OCI-LY3 (cell line): Measurements from ENCODE around the gene ALDH3B2.

Experiments used
- H2AFZ ChIP-seq: fragments of 200-600, 300-600 bp; shearing (Covaris generic); 2 replicates; pipeline ENCODE4 v1.6.0; 2014; ENCODE audit warnings: antibody characterized with exemption, low read depth, low read length
- H3K27ac ChIP-seq: fragments of 200-600, 300-600 bp; sonication (generic); 2 replicates; pipeline ENCODE4 v1.5.1; 2014; ENCODE audit warnings: mild to moderate bottlenecking, low read length, moderate library complexity, mixed read lengths
- H3K27me3 ChIP-seq: fragments of 200-600, 300-600 bp; sonication (generic); 2 replicates; pipeline ENCODE4 v1.6.1; 2014; ENCODE audit warnings: low read depth, low read length, mixed read lengths
- H3K36me3 ChIP-seq: fragments of 200-600, 300-600 bp; sonication (generic); replicated peaks from 2 replicates; pipeline ENCODE3; 2014; ENCODE audit warnings: low read depth, low read length, mixed read lengths
- H3K4me1 ChIP-seq: fragments of 300-600, 200-600 bp; sonication (generic); 2 replicates; pipeline ENCODE4 v1.6.1; 2014; ENCODE audit warnings: low read length, mixed read lengths
- H3K4me2 ChIP-seq: fragments of 200-600, 300-600 bp; sonication (generic); 2 replicates; pipeline ENCODE4 v1.6.1; 2014; ENCODE audit warnings: low read length, mixed read lengths
- H3K4me3 ChIP-seq: fragments of 300-600, 200-600 bp; sonication (generic); 2 replicates; pipeline ENCODE4 v1.5.1; 2014; ENCODE audit warnings: antibody characterized with exemption, mild to moderate bottlenecking, low read length, moderate library complexity
- H3K79me2 ChIP-seq: fragments of 300-600, 200-600 bp; shearing (Covaris generic); 2 replicates; pipeline ENCODE4 v1.6.1; 2014; ENCODE audit warnings: mild to moderate bottlenecking, low read length, mixed read lengths
- H3K9ac ChIP-seq: fragments of 300-600, 200-600 bp; shearing (Covaris generic); 2 replicates; pipeline ENCODE4 v1.6.0; 2014; ENCODE audit warnings: mild to moderate bottlenecking, low read length, moderate library complexity
- H3K9me3 ChIP-seq: fragments of 200-600, 300-600 bp; shearing (Covaris generic); 2 replicates; pipeline ENCODE4 v1.6.1; 2014; ENCODE audit warnings: low read length, mixed read lengths; ENCODE audit not compliant: insufficient read depth
- H4K20me1 ChIP-seq: fragments of 200-600, 300-600 bp; sonication (generic); 2 replicates; pipeline ENCODE4 v1.6.1; 2016; ENCODE audit warnings: low read length, mixed read lengths; ENCODE audit not compliant: insufficient read depth
- EZH2phosphoT487 ChIP-seq: fragments of 200-600 bp; shearing (Covaris generic); IDR thresholded peaks from 2 replicates; pipeline ENCODE4 v1.6.1; 2018; ENCODE audit warnings: antibody characterized with exemption, mixed run types, low read depth
- TF ChIP-seq, protein P1 (sequence below): fragments of 200-600, 300-600 bp; sonication (generic); IDR thresholded peaks from 2 replicates; pipeline ENCODE4 v1.5.1; 2014; ENCODE audit warnings: antibody characterized with exemption, low read length, low read depth

The ALDH3B2 gene

DNA sequence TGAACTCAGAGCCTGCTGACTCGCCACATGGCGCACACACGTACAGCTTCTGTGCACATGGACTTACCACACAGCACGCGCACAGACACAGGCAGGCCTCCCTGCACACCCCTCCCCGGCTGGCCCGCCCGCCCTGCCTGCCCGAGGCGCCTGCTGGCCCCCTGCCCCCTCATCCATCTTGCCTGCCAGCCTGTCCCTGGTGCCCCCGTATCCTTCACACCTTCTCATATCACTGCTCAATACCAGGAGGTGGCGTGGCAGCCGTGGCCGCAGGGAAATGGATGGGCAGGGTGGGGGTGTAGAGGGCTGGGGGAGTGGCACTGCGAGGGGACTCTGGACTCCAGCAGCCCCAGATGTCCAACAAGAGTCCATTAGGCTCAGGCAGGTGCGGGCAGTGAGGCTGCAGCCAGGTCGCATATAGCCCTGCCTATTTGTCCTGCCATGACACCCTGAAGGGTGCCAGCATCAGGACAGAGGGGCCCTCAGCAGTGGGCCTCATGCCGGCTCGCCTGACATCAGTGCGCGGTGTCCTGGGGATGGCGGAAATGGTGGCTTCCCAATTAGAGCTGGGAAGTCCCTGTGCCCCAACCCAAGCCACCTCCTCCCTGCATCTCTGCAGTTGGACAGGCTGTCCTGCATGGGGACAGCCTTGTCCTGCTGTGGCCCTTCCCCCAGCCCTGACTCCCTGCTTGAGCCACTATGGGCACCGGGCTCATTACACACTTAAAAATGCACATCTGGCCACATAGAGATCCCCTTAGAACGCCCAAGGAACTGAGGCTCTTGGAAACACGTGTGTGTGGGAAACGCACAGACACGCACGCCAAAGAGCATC, 32.9 kb downstream of the ALDH3B2 start:
- Histone ChIP-seq H3K27me3 (peaks cover 6% of the 10 kb centered on the region; the same call in 1 of the 2 replicates), H3K27ac (no peak overlapping the region), H3K4me2 (no peak overlapping the region), H3K9ac (no peak overlapping the region), H3K4me1 (peaks cover 9% of the 10 kb centered on the region), H3K9me3 (no peaks in the 10 kb centered on the region), H4K20me1 (no peaks in the 10 kb centered on the region), H3K36me3 (no peaks in the 10 kb centered on the region), H2AFZ (no peak overlapping the region), H3K79me2 (no peaks in the 10 kb centered on the region), H3K4me3 (no peak overlapping the region)
- TF ChIP-seq, protein P1, sequence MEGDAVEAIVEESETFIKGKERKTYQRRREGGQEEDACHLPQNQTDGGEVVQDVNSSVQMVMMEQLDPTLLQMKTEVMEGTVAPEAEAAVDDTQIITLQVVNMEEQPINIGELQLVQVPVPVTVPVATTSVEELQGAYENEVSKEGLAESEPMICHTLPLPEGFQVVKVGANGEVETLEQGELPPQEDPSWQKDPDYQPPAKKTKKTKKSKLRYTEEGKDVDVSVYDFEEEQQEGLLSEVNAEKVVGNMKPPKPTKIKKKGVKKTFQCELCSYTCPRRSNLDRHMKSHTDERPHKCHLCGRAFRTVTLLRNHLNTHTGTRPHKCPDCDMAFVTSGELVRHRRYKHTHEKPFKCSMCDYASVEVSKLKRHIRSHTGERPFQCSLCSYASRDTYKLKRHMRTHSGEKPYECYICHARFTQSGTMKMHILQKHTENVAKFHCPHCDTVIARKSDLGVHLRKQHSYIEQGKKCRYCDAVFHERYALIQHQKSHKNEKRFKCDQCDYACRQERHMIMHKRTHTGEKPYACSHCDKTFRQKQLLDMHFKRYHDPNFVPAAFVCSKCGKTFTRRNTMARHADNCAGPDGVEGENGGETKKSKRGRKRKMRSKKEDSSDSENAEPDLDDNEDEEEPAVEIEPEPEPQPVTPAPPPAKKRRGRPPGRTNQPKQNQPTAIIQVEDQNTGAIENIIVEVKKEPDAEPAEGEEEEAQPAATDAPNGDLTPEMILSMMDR = no peak
- TF ChIP-seq EZH2phosphoT487 = no peak

DNA sequence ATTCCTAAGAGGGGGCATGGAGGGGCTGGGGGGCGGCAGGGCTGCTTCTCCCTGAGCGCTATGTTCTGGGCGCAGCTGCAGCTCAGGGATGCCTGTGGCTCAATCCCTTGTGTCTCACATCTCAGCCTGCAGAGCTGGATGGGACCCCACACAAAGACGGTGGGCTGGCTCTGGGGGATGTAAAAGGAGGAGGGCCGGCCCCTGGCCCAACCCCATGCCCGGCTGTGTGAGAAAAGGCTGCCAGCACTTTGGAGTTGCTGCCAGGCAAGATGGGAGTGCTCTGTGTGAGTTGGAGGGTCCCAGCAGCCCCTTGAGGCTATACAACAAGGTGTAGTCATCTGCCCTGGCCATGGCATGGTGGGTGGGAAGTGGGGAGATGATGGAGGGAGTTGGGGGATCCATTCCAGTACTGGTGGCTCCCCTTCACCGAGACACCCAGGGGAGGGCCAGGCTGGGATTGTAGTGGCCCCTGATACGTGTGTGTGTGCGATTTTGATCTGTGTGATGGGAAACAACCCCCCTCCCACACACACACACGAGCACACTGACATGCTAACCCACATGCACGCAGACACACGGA, 33.6 kb downstream of the ALDH3B2 start:
- Histone ChIP-seq H3K4me3 (no peak overlapping the region), H4K20me1 (no peaks in the 10 kb centered on the region), H3K9ac (no peak overlapping the region), H3K27ac (no peak overlapping the region), H3K79me2 (no peaks in the 10 kb centered on the region), H3K4me2 (no peak overlapping the region), H2AFZ (no peak overlapping the region), H3K36me3 (no peaks in the 10 kb centered on the region), H3K9me3 (no peaks in the 10 kb centered on the region), H3K4me1 (peaks cover 2% of the 10 kb centered on the region; the same call in 1 of the 2 replicates), H3K27me3 (0 out of 2 replicates have a peak, but pooled peaks cover 5% of the 10 kb centered on the region)
- no peak for TF ChIP-seq EZH2phosphoT487
- TF ChIP-seq, protein P1 = no peak

DNA sequence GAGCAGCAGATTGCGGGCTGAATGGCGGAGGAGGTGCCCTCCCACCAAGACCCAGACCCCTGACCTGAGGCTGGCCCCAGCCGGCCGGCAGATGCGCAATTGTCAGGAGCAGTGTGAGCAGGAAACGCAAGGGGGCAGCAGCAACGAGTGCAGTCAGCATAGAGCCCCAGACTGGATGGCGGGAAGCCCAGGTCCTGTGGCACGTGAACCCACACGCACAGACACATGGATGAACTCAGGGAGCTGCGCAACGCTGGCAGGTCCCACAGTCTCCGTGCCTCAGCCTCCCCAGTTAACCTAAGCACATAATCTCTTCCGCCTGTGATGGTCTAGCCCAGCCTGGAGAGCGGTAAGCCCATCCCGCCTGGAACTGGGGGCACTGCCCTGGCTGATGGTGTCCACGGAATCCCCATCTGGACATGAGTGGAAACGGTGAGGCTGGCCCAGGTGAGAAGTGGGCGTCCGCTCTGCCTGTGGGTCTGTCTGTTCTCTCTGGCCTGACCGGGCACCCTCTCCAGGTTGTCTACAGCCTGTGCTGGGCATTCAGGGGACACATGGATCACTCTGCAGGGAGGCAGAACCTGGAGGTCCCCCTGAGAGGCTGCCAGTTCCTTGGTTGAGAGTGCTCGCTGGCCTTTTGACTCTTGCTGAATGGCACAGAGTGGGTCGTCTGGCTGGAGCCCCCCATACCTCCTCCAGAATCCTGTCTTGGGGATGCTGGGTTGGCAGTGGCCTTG, 34.2 kb downstream of the ALDH3B2 start:
- Histone ChIP-seq H2AFZ (no peak overlapping the region), H3K4me2 (no peak overlapping the region), H4K20me1 (no peaks in the 10 kb centered on the region), H3K27me3 (0 out of 2 replicates have a peak, but pooled peaks cover 7% of the 10 kb centered on the region), H3K4me1 (0 out of 2 replicates have a peak, but pooled peaks cover 2% of the 10 kb centered on the region), H3K27ac (no peak overlapping the region), H3K9ac (no peak overlapping the region), H3K4me3 (no peak overlapping the region), H3K36me3 (no peaks in the 10 kb centered on the region), H3K79me2 (no peaks in the 10 kb centered on the region), H3K9me3 (no peaks in the 10 kb centered on the region)
- TF ChIP-seq, protein P1 = peak; percentile 61
- TF ChIP-seq EZH2phosphoT487 = no peak

DNA sequence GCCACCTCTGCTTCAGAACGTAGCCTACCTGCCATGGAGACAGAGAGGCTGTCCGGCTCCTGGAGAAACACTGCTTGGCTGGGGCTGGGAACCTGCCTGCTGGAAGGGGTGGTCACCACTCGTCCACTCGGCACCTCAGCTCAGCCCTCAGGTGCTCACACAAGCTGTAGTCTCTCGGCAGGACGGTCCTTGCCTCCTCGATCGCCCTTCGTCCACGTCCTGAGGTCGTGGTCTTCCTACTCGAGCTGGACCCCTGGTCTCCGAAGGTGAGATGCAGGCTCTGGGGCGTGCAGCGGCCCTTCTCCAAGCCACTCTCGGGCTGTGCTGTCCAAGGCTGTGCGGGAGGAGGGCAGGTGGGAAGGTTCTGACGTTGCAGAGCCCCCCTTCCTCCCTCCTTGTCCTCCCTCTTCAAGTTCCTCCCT, 35.0 kb downstream of the ALDH3B2 start, which contains the start of gene TBX10:
Gene TBX10 (minus strand): TSS at position 326 of the 422 bp plus-strand sequence. CDS start 291 bp downstream, at position 35.
- Histone ChIP-seq H3K4me1 (0 out of 2 replicates have a peak, but pooled peaks cover 2% of the 10 kb centered on the region), H3K79me2 (no peaks in the 10 kb centered on the region), H3K4me2 (no peak within 1 kb of the TSS), H3K9me3 (no peaks in the 10 kb centered on the region), H4K20me1 (no peaks in the 10 kb centered on the region), H3K36me3 (no peaks in the 10 kb centered on the region), H3K27ac (no peak within 1 kb of the TSS), H3K27me3 (0 out of 2 replicates have a peak, but pooled peaks cover 7% of the 10 kb centered on the region), H3K9ac (no peak within 1 kb of the TSS), H3K4me3 (no peak within 1 kb of the TSS), H2AFZ (no peak within 1 kb of the TSS)
- no peak for TF ChIP-seq EZH2phosphoT487
- TF ChIP-seq, protein P1 = no peak
